Fibroblast of pulmonary artery (primary cell): ENCODE measurements around the gene IFITM10.
"Not testable (repeated sequence)": the region's sequence is repeated elsewhere in the genome, so short reads cannot be mapped to it uniquely, and the experiment has no call there.

Source experiments
- DNase-seq: peaks from one replicate; pipeline ENCODE4 v3.0.0-alpha.2; 2010; ENCODE audit warnings: low read depth
- H3K4me3 ChIP-seq: replicated peaks from 2 replicates; pipeline ENCODE4 v1.5.1; 2011; ENCODE audit warnings: low read depth, mild to moderate bottlenecking, control low read depth, low read length, moderate library complexity
- TF ChIP-seq, protein P1 (sequence below): IDR thresholded peaks from 2 replicates; pipeline ENCODE4 v1.5.1; 2011; ENCODE audit warnings: mild to moderate bottlenecking, control low read depth, low read length, inconsistent platforms; ENCODE audit errors: missing control alignments

The IFITM10 gene

DNA sequence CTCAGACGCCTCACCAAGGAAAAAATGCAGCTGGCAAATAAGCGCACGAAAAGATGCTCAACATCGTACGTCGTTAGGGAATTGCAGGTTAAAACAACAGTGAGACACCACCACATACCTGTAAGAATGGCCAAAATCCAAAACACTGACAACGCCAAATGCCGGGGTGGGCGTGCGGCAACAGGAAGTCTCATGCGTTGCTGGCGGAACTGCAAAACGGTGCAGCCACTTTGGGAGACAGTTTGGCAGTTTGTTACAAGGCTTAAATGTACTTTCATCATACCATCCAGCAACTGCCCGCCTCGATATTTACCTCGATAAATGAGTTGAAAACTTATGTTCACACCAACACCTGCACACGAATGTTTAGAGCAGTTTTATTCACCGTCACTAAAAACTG, 20.9 kb upstream of the IFITM10 start:
- TF ChIP-seq, protein P1, sequence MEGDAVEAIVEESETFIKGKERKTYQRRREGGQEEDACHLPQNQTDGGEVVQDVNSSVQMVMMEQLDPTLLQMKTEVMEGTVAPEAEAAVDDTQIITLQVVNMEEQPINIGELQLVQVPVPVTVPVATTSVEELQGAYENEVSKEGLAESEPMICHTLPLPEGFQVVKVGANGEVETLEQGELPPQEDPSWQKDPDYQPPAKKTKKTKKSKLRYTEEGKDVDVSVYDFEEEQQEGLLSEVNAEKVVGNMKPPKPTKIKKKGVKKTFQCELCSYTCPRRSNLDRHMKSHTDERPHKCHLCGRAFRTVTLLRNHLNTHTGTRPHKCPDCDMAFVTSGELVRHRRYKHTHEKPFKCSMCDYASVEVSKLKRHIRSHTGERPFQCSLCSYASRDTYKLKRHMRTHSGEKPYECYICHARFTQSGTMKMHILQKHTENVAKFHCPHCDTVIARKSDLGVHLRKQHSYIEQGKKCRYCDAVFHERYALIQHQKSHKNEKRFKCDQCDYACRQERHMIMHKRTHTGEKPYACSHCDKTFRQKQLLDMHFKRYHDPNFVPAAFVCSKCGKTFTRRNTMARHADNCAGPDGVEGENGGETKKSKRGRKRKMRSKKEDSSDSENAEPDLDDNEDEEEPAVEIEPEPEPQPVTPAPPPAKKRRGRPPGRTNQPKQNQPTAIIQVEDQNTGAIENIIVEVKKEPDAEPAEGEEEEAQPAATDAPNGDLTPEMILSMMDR, result no peak
- DNase-seq, result no peak
- no peak overlapping the region for H3K4me3 ChIP-seq

DNA sequence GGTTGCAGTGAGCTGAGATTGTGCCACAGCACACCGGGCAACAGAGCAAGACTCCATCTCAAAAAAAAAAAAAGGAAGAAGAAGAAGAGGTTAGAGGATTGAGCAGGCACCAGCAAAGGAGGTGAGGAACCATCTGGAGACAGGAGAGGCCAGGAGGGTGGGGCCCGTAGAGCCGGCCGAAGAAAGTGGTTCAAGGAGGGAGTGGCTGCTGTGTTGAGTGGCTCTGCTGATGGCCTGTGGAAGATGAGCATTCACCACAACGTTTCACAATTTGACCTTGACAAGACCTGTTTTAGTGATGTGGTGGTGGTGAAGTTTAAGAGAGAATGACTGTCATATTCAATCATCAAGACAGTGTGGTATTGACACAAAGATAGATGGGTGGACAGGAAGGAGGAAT, 20.1 kb upstream of the IFITM10 start:
- no peak for DNase-seq
- H3K4me3 ChIP-seq, result no peak overlapping the region
- TF ChIP-seq, protein P1, result no peak

DNA sequence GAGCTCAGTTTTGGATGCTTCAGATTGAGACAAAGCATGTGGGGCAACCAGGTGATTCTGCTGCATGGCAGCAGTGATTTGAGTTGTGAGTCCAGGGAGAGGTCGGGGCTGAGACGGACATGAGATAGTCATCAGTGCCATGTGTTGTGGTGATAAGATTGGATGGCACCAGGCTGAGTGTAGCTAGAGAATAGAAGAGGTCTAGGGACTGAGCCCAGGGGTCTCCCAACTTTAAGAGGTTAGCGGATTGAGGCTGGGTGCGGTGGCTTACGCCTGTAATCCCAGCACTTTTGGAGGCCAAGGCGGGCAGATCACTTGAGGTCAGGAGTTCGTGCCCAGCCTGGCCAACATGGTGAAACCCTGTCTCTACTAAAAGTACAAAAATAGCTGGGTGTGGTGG, 19.7 kb upstream of the IFITM10 start:
- H3K4me3 ChIP-seq, result no peak overlapping the region
- DNase-seq, result no peak
- TF ChIP-seq, protein P1, result no peak

DNA sequence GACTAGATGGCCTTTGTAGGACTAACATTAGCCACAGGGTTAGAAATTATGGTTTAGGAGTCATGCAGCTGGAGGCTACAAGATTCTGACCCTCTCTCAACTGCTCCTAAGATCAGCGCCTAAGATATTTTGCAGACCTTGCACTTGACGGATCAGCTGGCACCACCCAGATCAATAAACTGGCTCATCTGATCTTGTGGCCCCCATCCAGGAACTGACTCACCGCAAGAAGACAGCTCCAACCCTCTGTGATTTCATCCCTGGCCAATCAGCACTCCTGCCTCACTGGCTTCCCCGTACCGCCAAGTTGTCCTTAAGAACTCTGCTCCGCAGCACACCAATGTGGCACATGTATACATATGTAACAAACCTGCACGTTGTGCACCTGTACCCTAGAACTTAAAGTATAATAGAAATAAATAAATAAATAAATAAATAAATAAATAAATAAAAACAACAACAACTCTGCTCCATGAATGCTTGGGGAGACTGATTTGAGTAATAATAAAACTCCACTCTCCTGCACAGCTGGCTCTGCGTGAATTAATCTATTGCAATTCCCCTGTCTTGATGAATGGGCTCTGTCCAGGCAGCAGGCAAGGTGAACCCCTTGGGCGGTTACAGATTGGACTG, 19.0 kb upstream of the IFITM10 start:
- not testable (repeated sequence) for H3K4me3 ChIP-seq, DNase-seq

DNA sequence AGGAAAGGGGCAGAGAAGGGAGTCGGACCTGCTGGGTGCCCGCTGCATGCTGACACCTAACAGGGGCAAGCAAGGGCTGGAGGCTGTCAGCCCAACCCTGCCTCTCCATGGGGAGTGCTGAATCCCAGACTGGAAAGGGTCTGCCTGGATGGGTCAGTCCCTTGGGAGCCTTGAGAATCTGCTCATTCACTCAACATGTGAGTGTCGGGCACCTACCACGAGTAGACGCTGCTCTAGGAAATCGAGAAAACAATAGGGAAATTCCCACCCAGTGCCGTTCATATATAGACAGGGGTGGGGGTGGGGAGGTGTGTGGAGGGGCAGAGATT, 17.7 kb upstream of the IFITM10 start:
- no peak for DNase-seq
- no peak overlapping the region for H3K4me3 ChIP-seq
- TF ChIP-seq, protein P1, result no peak

DNA sequence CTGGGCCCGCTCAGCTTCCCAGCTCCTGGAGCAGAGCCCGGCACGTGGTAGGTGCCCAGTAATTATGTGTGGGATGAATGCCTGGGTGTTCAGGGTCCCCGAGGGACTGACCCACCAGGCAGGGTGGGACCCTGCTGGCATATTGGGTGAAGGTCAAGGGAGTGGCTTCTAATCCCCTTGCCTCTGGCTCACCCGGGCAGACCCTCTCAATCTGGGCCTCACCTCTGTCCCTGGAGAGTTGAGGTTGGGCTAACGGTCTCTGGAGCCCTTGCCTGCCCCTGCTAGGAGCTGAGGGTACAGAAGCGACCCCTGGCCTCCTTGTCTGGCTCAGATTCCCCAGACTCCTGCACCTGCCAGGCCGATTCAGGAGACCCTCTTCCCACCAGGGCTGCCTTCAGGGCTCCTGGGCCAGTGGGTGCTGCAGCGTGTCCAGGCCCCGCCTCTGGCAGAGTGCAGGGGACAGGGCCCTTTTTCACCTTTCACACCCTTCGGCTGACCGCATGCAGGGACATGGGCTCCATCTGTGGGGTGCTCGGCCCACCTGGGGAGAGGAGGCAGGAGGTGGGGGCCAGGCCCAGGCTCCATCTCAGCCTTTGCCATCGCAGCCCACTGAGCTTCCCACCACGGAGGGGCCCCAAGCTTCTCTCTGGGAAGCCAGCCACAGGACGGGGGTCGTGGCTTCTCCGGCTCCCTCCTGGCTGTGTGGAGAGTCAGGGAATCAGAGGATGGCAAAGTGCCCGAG, 17.2 kb upstream of the IFITM10 start:
- TF ChIP-seq, protein P1, result no peak
- DNase-seq, result no peak

DNA sequence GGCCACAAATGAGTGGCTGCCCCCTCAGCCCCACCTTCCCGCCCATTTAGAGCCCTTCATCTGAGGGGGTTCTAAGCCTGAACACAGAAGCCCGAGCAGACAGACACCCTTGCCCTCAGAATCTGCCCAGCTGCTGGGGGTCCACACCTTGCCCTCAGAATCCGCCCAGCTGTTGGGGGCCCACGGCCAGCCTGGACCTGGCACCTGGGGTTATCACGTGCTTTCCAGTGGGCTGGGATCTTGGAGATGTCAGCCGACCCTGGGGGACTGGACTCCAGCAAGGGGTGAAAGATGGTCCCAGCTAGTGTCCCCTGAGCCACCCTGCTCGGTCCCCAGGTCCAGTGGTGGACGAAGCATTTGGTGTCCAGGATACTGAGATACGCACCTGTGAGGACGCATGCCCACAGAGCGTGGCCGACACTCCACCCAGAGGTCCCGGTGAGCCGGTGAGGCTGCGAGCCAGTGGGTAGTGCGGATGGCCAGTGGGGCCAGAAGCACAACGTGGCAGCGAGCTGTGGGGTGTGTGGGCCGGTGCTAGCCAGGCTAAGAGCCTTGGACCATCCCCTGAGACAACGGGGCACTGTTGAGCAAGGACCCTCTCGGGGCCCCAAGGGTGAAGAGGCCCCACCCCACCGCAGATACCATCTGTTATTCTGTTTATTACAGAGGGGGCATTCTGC, 16.5 kb upstream of the IFITM10 start:
- DNase-seq, result no peak
- TF ChIP-seq, protein P1, result no peak
- no peak overlapping the region for H3K4me3 ChIP-seq

More for the DNA sequence above, 17.2 kb upstream of the IFITM10 start:
- no peak overlapping the region for H3K4me3 ChIP-seq
